Measurements from ENCODE around the gene CERS4. TPM values are rescaled to one million over a fixed set of nuclear protein-coding genes. Genes with fewer than 3 reads are reported as not detected.

Gene CERS4
- total RNA-seq, 1 donor from 2014 or later: 21.4 TPM

DNA sequence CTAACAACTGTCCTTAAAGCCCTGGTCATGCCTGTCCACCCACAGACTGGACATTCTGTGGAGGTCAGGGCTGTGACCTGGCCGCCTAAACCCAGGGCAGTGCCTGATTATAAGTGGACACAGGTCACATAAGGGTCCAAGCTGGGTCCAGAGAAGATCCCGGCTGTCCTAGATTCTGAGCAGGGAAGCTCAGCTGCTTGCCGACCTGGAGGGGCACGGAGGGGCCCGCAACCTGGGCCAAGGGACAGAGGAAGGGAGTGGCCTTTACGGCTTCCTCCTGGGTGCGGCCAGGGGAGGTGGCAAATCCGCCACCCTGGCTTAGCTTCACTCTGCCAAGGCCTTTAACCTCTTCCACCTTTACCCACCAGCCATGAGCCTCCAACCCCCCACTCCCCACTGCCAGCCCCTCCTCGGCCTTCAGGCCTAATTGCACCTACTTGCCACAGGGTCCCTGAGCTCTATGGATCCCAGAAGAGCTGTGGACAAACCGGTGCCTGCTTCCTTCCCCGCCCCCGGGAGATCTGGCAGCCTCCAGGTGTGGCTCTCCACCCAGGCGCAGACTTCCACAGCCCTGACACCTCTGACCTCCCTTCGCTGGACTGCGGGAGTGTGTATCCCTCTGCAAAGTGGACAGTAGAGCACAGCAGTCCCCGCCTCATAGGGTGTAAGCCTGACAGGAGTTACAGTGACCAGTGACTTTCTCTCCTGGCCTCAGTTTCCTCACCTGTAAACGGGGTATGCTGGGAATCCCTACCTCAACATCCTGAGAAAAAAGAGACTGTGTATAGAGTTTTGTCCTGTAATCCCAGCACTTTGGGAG lies 97.3 kb downstream of the CERS4 start:
- intact Hi-C loops (cut with DNase I): loop anchor here (5.0 kb wide), 1 partner anchor 39 kb away; no protein-coding TSS in a partner anchor
- ATAC-seq (no peak), DNase-seq (ENCODE audit: missing footprints) (peak; percentile 39)

- intact Hi-C loops (cut with DNase I): loop anchor here (5.0 kb wide), 1 partner anchor 40 kb away; no protein-coding TSS in a partner anchor
- peak; percentile 42 for DNase-seq (ENCODE audit: missing footprints)
- ATAC-seq: no peak
Measured at GRCh38 chr19:8307400-8307964, 98.3 kb downstream of the CERS4 start.

GRCh38 chr19:8307965-8308866 lies 99.0 kb downstream of the CERS4 start, which contains the start of gene CD320:
CD320 (minus strand) TSS chr19:8308358; CDS start chr19:8308290, 68 bp downstream.
- intact Hi-C loops (cut with DNase I): loop anchor here (5.0 kb wide), 1 partner anchor 41 kb away; no protein-coding TSS in a partner anchor
- peak; percentile 96 for DNase-seq (ENCODE audit: missing footprints)
- peak; percentile 97 for ATAC-seq

- intact Hi-C loops (cut with DNase I): loop anchor here (5.0 kb wide), 1 partner anchor 42 kb away; no protein-coding TSS in a partner anchor
- ATAC-seq: no peak
- peak; percentile 5 for DNase-seq (ENCODE audit: missing footprints)
Measured at GRCh38 chr19:8308891-8309291, 99.7 kb downstream of the CERS4 start.

GRCh38 chr19:8310342-8311055 lies 101.3 kb downstream of the CERS4 start:
- intact Hi-C loops (cut with DNase I): no loop called here
- DNase-seq (ENCODE audit: missing footprints) (peak; percentile 35), ATAC-seq (no peak)

GRCh38 chr19:8311461-8312260 lies 102.5 kb downstream of the CERS4 start:
- ATAC-seq (no peak), DNase-seq (ENCODE audit: missing footprints) (peak; percentile 61)
- intact Hi-C loops (cut with DNase I): no loop called here

Other genes starting within 250 kb of the CERS4 start
- gene ELAVL1, start 203.7 kb upstream of the CERS4 start, total RNA-seq: 55.1 TPM
- not detected for gene CCL25, start 156.6 kb upstream of the CERS4 start, total RNA-seq
- gene FBN3, start 59.8 kb upstream of the CERS4 start, total RNA-seq: not detected
- gene CD320, start 99.0 kb downstream of the CERS4 start, total RNA-seq: 32.9 TPM
- gene NDUFA7, start 112.0 kb downstream of the CERS4 start, total RNA-seq: 129 TPM
- 1,212 TPM for gene RPS28, start 112.1 kb downstream of the CERS4 start, total RNA-seq
- 20.5 TPM for gene KANK3, start 133.9 kb downstream of the CERS4 start, total RNA-seq
- gene ANGPTL4, start 154.8 kb downstream of the CERS4 start, total RNA-seq: 24.6 TPM
- 144 TPM for gene RAB11B, start 181.0 kb downstream of the CERS4 start, total RNA-seq
- 110 TPM for gene MARCHF2, start 203.9 kb downstream of the CERS4 start, total RNA-seq
- gene HNRNPM, start 235.6 kb downstream of the CERS4 start, total RNA-seq: 118 TPM

Measured in Right ventricle myocardium inferior (tissue), 1 donor.